Measurements from ENCODE around the gene MRM2. TPM values are rescaled to one million over a fixed set of nuclear protein-coding genes. Genes with fewer than 3 reads are reported as not detected.

The MRM2 gene
- polyA plus RNA-seq, 1 donor from 2014 or later = 21.4 TPM

GRCh38 chr7:2214636-2215035 is 27.4 kb downstream of the MRM2 start:
- no peaks in the 10 kb centered on the region for H3K79me2 ChIP-seq (replicated peaks; ENCODE audit: insufficient read depth, low read length)
- no peak overlapping the region for H3K4me2 ChIP-seq (ENCODE audit: low read length)
- H3K27ac ChIP-seq (ENCODE audit: low read length) = no peak overlapping the region
- H2AFZ ChIP-seq (ENCODE audit: low read depth, low read length) = no peak overlapping the region
- H3K36me3 ChIP-seq (ENCODE audit: insufficient read depth, low read length) = peaks cover 7% of the 10 kb centered on the region
- H3F3A ChIP-seq (ENCODE audit: insufficient read depth, low read length, poor library complexity, severe bottlenecking) = no peaks in the 10 kb centered on the region
- H4K20me1 ChIP-seq (ENCODE audit: insufficient read depth) = no peaks in the 10 kb centered on the region
- no peak overlapping the region for H3K4me3 ChIP-seq (ENCODE audit: low read length)
- H3K27me3 ChIP-seq (ENCODE audit: insufficient read depth, low read depth, low read length) = no peaks in the 10 kb centered on the region
- TF ChIP-seq REST (IDR thresholded peaks at IDR 0.05; ENCODE audit: borderline replicate concordance) = no peak
- no peak for TF ChIP-seq RAD21 (conservative IDR thresholded peaks at IDR 0.05)
- TF ChIP-seq EZH2 (IDR thresholded peaks at IDR 0.05; ENCODE audit: borderline replicate concordance, insufficient read depth, low read length, poor library complexity, severe bottlenecking) = no peak
- TF ChIP-seq POLR2AphosphoS5 (IDR thresholded peaks at IDR 0.05) = no peak
- TF ChIP-seq EP300 (conservative IDR thresholded peaks at IDR 0.05; ENCODE audit: poor library complexity, severe bottlenecking) = no peak
- TF ChIP-seq SMC3 (conservative IDR thresholded peaks at IDR 0.05; ENCODE audit: poor library complexity) = no peak
- no peak for TF ChIP-seq CTCF (IDR thresholded peaks at IDR 0.05; ENCODE audit: poor library complexity, severe bottlenecking)
- TF ChIP-seq MXI1 (conservative IDR thresholded peaks at IDR 0.05; ENCODE audit: poor library complexity, severe bottlenecking) = no peak
- no peak for TF ChIP-seq TAF1 (IDR thresholded peaks at IDR 0.05; ENCODE audit: low read depth)
- H3K9ac ChIP-seq (ENCODE audit: low read length) = no peak overlapping the region
- H3K9me2 ChIP-seq (ENCODE audit: insufficient read depth, low read length) = no peaks in the 10 kb centered on the region
- no peaks in the 10 kb centered on the region for H3K9me3 ChIP-seq (ENCODE audit: low read length)

GRCh38 chr7:2213551-2214215 is 28.3 kb downstream of the MRM2 start:
- Histone ChIP-seq H4K20me1 (ENCODE audit: insufficient read depth) (no peaks in the 10 kb centered on the region), H3K36me3 (ENCODE audit: insufficient read depth, low read length) (peaks cover 7% of the 10 kb centered on the region), H3K9ac (ENCODE audit: low read length) (no peak overlapping the region), H3K4me3 (ENCODE audit: low read length) (no peak overlapping the region), H3K79me2 (replicated peaks; ENCODE audit: insufficient read depth, low read length) (no peaks in the 10 kb centered on the region), H3K27ac (ENCODE audit: low read length) (no peak overlapping the region), H2AFZ (ENCODE audit: low read depth, low read length) (no peak overlapping the region), H3F3A (ENCODE audit: insufficient read depth, low read length, poor library complexity, severe bottlenecking) (no peaks in the 10 kb centered on the region), H3K4me2 (ENCODE audit: low read length) (no peak overlapping the region), H3K9me2 (ENCODE audit: insufficient read depth, low read length) (no peaks in the 10 kb centered on the region), H3K27me3 (ENCODE audit: insufficient read depth, low read depth, low read length) (no peaks in the 10 kb centered on the region), H3K9me3 (ENCODE audit: low read length) (no peaks in the 10 kb centered on the region)
- TF ChIP-seq EZH2 (IDR thresholded peaks at IDR 0.05; ENCODE audit: borderline replicate concordance, insufficient read depth, low read length, poor library complexity, severe bottlenecking) (no peak), CTCF (IDR thresholded peaks at IDR 0.05; ENCODE audit: poor library complexity, severe bottlenecking) (no peak), POLR2AphosphoS5 (IDR thresholded peaks at IDR 0.05) (no peak), EP300 (conservative IDR thresholded peaks at IDR 0.05; ENCODE audit: poor library complexity, severe bottlenecking) (no peak), TAF1 (IDR thresholded peaks at IDR 0.05; ENCODE audit: low read depth) (no peak), MXI1 (conservative IDR thresholded peaks at IDR 0.05; ENCODE audit: poor library complexity, severe bottlenecking) (no peak), RAD21 (conservative IDR thresholded peaks at IDR 0.05) (no peak), SMC3 (conservative IDR thresholded peaks at IDR 0.05; ENCODE audit: poor library complexity) (no peak), REST (IDR thresholded peaks at IDR 0.05; ENCODE audit: borderline replicate concordance) (no peak)
